Measurements from ENCODE around the gene BICD1.

GRCh38 chr12:32069731-32070130 lies 36.9 kb upstream of the BICD1 start:
- TF ChIP-seq POLR2A (IDR thresholded peaks at IDR 0.05; ENCODE audit: low read length) (no peak), GATA1 (IDR thresholded peaks at IDR 0.05; ENCODE audit: low read depth, low read length) (no peak)

Measured in erythroblast (primary cell).